Measurements from ENCODE around the gene MYBPC1. TPM values are rescaled to one million over a fixed set of nuclear protein-coding genes. Genes with fewer than 3 reads are reported as not detected.

The MYBPC1 gene, protein sequence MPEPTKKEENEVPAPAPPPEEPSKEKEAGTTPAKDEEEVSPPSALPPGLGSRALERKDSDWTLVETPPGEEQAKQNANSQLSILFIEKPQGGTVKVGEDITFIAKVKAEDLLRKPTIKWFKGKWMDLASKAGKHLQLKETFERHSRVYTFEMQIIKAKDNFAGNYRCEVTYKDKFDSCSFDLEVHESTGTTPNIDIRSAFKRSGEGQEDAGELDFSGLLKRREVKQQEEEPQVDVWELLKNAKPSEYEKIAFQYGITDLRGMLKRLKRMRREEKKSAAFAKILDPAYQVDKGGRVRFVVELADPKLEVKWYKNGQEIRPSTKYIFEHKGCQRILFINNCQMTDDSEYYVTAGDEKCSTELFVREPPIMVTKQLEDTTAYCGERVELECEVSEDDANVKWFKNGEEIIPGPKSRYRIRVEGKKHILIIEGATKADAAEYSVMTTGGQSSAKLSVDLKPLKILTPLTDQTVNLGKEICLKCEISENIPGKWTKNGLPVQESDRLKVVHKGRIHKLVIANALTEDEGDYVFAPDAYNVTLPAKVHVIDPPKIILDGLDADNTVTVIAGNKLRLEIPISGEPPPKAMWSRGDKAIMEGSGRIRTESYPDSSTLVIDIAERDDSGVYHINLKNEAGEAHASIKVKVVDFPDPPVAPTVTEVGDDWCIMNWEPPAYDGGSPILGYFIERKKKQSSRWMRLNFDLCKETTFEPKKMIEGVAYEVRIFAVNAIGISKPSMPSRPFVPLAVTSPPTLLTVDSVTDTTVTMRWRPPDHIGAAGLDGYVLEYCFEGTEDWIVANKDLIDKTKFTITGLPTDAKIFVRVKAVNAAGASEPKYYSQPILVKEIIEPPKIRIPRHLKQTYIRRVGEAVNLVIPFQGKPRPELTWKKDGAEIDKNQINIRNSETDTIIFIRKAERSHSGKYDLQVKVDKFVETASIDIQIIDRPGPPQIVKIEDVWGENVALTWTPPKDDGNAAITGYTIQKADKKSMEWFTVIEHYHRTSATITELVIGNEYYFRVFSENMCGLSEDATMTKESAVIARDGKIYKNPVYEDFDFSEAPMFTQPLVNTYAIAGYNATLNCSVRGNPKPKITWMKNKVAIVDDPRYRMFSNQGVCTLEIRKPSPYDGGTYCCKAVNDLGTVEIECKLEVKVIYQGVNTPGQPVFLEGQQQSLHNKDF
- total RNA-seq: not detected
- not detected for polyA plus RNA-seq (2013, experiment 1 of 2)
- polyA plus RNA-seq (2013, experiment 2 of 2): 56.8 TPM
- total RNA-seq: 0 to 0.19 (median 0) reads per million in 172 experiments

DNA sequence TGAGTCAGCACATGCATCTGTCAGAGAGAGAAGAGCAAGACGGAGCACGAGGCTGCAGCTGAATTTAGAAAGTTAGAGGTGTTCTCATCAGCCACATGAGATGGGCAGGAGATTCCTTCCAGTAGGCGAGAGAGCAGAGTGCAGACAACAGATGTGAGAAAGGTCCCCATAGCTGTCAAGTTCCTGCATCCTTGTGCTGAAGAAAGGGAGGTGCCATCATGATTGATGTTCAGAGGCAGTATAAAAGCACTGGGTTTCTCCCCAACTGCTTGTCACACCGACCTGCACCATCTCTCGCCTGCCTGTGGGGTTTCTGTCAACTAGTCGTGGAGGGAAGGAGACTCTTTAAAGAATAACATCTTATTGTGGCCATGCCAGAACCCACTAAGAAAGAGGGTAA is at the start of gene MYBPC1:
Gene MYBPC1 (plus strand): TSS at position 272 of the 400 bp plus-strand sequence. CDS start 100 bp downstream, at position 372.
- ATAC-seq (ENCODE audit: poor library complexity) (no peak), DNase-seq (no peak)
- CTCF ChIA-PET: no interaction called here
- Mint-ChIP-seq H3K4me1 (ENCODE audit: low read depth) (no peaks in the 10 kb centered on the region), H3K9me3 (no peaks in the 10 kb centered on the region), H3K27ac (no peak within 1 kb of the TSS), H3K36me3 (ENCODE audit: low read depth) (no peaks in the 10 kb centered on the region), H3K4me3 (no peak within 1 kb of the TSS), H3K27me3 (no peaks in the 10 kb centered on the region)
- Histone ChIP-seq H3K27me3 (ENCODE audit: control insufficient read depth in 1 of 2, insufficient read depth in 2 of 2, low read length in 2 of 2) (no peaks in the 10 kb centered on the region), H3K4me3 (ENCODE audit: low read length) (no peak within 1 kb of the TSS), H3K27ac (ENCODE audit: low read depth in 1 of 2, low read length in 2 of 2) (no peak within 1 kb of the TSS), H3K9me3 (ENCODE audit: control insufficient read depth in 1 of 2, insufficient read depth in 1 of 2, low read length in 2 of 2) (no peaks in the 10 kb centered on the region), H3K36me3 (ENCODE audit: insufficient read depth, low read length) (no peaks in the 10 kb centered on the region), H3K4me1 (ENCODE audit: insufficient read depth, low read length) (no peaks in the 10 kb centered on the region)
- intact Hi-C loops (cut with DNase I, micrococcal nuclease): no loop called here
- POLR2A ChIA-PET: no interaction called here
- TF ChIP-seq, protein P1, sequence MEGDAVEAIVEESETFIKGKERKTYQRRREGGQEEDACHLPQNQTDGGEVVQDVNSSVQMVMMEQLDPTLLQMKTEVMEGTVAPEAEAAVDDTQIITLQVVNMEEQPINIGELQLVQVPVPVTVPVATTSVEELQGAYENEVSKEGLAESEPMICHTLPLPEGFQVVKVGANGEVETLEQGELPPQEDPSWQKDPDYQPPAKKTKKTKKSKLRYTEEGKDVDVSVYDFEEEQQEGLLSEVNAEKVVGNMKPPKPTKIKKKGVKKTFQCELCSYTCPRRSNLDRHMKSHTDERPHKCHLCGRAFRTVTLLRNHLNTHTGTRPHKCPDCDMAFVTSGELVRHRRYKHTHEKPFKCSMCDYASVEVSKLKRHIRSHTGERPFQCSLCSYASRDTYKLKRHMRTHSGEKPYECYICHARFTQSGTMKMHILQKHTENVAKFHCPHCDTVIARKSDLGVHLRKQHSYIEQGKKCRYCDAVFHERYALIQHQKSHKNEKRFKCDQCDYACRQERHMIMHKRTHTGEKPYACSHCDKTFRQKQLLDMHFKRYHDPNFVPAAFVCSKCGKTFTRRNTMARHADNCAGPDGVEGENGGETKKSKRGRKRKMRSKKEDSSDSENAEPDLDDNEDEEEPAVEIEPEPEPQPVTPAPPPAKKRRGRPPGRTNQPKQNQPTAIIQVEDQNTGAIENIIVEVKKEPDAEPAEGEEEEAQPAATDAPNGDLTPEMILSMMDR (IDR thresholded peaks at IDR 0.05): no peak

DNA sequence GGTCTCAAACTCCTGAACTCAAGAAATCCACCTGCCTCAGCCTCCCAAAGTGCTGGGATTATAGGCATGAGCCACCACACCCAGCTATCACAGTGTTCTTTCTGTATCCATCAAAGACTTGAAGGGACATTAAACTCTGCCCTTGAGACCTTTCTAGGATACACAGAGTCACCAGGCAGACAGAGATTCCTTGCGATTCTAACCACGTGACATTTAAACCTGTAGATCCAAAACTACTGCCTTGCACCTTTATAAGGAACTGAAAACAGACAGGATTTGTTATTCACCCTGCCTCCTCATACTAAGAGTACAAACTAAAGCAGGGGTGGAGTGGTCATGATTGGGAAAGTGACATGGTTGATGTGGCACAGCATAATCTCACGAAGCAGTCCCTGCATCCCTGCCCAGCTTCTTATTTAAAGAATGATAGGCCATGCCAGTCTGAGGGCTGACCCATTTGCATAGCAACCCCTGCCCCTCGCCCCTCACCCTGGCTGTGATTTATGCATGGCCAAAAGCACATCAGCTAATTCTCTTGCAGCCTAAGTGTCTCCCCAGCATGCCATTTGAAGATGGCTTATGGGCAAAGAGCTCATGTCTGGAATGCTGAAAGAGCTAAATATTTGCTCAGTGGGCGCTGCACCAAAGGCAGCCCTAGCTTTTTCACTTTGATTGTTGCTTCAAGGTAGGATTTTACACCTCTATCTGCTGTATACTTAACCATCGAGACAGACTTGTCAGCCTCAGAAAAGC is 43.2 kb upstream of the MYBPC1 start:
- TF ChIP-seq, protein P1 (IDR thresholded peaks at IDR 0.05): no peak
- Mint-ChIP-seq H3K9me3 (no peaks in the 10 kb centered on the region), H3K27ac (no peak overlapping the region), H3K36me3 (ENCODE audit: low read depth) (no peaks in the 10 kb centered on the region), H3K4me1 (ENCODE audit: low read depth) (no peaks in the 10 kb centered on the region), H3K4me3 (no peak overlapping the region), H3K27me3 (peaks cover 18% of the 10 kb centered on the region)
- Histone ChIP-seq H3K4me1 (ENCODE audit: insufficient read depth, low read length) (no peaks in the 10 kb centered on the region), H3K36me3 (ENCODE audit: insufficient read depth, low read length) (no peaks in the 10 kb centered on the region), H3K27ac (ENCODE audit: low read depth in 1 of 2, low read length in 2 of 2) (no peak overlapping the region), H3K4me3 (ENCODE audit: low read length) (no peak overlapping the region), H3K9me3 (ENCODE audit: control insufficient read depth in 1 of 2, insufficient read depth in 1 of 2, low read length in 2 of 2) (peaks cover 0 to 7% of the 10 kb centered on the region in 2 experiments), H3K27me3 (ENCODE audit: control insufficient read depth in 1 of 2, insufficient read depth in 2 of 2, low read length in 2 of 2) (peaks cover 0 to 4% of the 10 kb centered on the region in 2 experiments)
- ChIA-PET POLR2A (no interaction called here), CTCF (no interaction called here)
- no peak for ATAC-seq (ENCODE audit: poor library complexity)
- no peak for DNase-seq
- intact Hi-C loops (cut with DNase I, micrococcal nuclease): no loop called here

DNA sequence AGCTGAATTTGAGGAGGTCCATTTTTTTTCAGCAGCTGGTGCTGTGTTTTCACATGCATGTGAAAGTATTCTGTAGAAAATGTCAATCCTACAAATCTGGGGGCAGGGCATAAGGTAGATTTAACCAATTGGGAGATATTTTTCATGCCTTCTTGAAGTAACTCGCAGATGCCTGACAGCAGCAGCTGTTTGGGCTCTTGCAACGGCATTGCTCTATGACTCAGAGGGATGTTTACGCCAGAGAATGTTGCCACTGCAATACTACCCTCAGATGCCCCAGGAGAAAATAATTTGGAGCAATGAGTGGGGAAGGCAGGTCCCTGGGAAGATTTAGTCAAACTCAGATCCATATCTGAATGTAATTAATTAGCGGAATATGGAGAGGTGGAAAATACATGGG is 42.5 kb upstream of the MYBPC1 start:
- DNase-seq: no peak
- TF ChIP-seq, protein P1 (IDR thresholded peaks at IDR 0.05): no peak
- ATAC-seq (ENCODE audit: poor library complexity): no peak
- Mint-ChIP-seq H3K27me3 (peaks cover 14% of the 10 kb centered on the region), H3K36me3 (ENCODE audit: low read depth) (no peaks in the 10 kb centered on the region), H3K4me1 (ENCODE audit: low read depth) (no peaks in the 10 kb centered on the region), H3K4me3 (no peak overlapping the region), H3K27ac (no peak overlapping the region), H3K9me3 (no peaks in the 10 kb centered on the region)
- H3K4me1 ChIP-seq (ENCODE audit: insufficient read depth, low read length): no peaks in the 10 kb centered on the region
- ChIA-PET POLR2A (no interaction called here), CTCF (no interaction called here)
- H3K9me3 ChIP-seq (ENCODE audit: control insufficient read depth in 1 of 2, insufficient read depth in 1 of 2, low read length in 2 of 2): peaks cover 0 to 7% of the 10 kb centered on the region in 2 experiments
- H3K27me3 ChIP-seq (ENCODE audit: control insufficient read depth in 1 of 2, insufficient read depth in 2 of 2, low read length in 2 of 2): peaks cover 0 to 4% of the 10 kb centered on the region in 2 experiments
- no peak overlapping the region for H3K4me3 ChIP-seq (ENCODE audit: low read length)
- H3K36me3 ChIP-seq (ENCODE audit: insufficient read depth, low read length): no peaks in the 10 kb centered on the region
- H3K27ac ChIP-seq (ENCODE audit: low read depth in 1 of 2, low read length in 2 of 2): no peak overlapping the region
- intact Hi-C loops (cut with DNase I, micrococcal nuclease): no loop called here

Measured in CD4-positive, alpha-beta T cell (primary cell).